SKM-1 (cell line): Measurements from ENCODE around the gene SMU1.

ENCODE experiments used
- DNase-seq: peaks from one replicate; lab custom pipeline; 2025; ENCODE audit not compliant: unreplicated experiment; lab: John Stamatoyannopoulos, UW

The SMU1 gene

GRCh38 chr9:33046061-33046460, 30.4 kb downstream of the SMU1 start:
- no peak for DNase-seq

DNA sequence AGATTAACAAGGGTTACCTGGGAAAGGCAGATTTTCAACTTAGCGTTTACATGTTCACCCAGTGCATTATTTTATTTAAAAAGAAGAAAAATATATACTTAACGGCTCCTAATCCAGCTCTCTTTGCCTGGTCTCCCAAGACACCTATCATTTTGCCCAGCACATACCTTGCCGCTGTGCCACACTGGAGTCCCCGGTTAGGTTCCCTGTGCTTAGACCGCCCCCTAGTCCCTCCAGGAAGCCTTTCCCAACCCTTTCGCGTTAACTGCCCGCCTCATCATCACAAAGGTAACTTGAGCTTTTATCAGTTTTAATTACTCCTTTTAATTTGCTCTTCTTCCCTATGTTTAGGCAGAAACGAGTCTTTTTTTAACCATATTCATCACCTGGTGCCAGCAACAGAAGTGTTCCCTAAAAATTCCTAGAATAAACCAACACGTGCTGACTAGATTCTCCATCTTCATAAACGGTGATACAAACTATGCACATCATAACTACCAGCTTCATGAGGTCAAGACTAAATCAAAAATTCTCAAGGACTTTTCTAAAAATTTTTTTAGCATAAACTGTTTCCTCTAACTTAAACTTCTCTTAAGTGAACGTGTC, 31.7 kb downstream of the SMU1 start:
- no peak for DNase-seq

DNA sequence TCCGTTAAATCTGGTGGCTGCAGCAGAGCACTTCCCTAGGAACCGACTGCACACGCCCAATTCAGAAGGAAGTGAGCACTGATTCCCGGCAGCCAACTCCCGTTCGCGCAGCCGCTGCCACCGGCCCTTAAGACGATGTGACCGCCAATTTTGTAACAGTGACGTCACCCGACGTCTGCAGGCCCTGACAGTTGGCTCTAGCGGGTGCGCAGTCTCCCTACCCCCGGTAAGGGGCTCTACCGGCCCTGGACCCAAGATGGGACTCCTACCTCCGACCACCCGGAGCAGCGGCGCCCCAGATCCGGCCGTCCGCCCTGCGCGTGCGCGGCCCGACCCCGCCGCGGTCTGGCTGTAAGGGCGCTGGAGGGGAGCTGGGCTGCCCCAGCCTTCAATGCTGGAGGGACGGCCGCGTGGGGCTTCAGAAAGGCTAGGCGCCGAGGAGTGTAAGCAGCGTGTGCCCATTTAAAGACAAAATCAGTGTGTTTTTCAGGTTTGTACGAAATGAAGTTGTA, 32.3 kb downstream of the SMU1 start:
- no peak for DNase-seq

GRCh38 chr9:33043671-33044070, 32.8 kb downstream of the SMU1 start:
- no peak for DNase-seq

DNA sequence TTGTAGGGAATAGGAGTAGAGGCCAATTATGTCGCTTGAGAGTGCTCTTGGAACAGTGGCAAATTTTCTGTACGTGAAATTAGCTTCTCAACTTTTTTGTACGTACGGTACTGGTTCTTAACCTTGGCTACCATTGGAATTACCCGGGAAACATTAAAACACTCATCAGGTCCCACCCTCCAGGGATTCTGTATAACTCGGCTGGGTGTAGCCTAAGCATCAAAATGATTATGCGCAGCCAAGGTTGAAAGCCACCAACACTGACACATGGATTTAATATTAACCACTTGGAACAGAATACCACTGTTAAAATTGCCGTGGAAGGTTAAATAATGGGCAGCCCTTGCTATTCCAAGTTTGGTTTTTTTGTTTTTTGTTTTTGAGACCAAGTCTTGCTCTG, 34.0 kb downstream of the SMU1 start:
- no peak for DNase-seq

DNA sequence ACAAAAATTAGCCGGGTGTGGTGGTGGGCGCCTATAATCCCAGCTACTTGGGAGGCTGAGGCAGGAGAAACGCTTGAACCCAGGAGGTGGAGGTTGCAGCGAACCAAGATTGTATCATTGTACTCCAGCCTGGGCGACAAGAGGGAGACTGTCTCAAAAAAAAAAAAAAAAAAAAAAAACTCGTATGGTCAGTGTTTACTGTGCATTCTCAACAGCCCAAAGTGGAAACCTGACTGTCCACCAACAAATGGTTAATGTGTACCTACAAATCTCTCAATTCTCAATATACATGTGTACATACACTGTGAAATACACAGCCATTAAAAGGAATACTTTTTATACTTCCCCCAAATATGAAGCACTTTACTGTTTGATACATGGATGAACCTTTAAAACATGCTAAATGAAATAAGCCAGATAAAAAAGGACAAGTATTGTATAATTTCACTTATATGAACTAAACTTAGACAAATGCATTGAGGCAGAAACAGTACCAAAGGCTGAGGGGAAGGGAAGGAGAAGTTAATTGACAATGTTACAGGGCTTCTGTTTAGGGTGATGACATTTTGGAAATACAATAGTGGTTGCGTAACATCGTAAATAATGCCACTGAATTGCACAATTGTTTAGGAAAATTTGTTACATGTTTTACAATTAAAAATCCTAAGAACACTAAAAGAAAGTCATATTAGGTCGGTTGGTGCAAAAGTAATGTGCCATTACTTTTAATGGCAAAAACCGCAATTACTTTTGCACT, 34.9 kb downstream of the SMU1 start:
- no peak for DNase-seq

DNA sequence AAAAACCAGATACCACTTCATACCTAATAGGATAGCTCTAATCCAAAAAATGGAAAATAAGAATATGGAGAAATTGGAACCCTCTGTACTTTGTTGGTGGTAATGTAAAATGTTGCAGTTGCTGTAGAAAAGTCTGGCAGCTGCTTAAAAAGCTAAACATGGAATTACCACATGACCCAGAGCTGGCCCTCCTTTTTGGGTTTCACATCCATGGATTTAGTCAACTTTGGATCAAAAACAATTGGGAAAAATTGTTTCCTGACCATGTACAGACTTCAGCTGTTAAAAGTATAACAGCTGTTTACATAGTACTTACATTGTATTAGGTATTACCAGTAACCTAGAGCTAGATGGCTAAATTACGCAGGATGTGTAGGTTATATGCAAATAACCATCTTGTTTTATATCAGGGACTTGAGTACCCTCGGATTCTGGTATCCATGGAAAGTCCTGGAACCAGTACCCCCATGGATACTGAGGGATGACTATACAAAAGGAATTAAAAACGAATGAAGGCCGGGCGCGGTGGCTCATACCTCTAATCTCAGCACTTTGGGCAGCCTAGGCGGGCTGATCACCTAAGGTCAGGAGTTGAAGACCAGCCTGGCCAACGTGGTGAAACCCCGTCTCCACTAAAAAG, 35.6 kb downstream of the SMU1 start:
- DNase-seq = no peak

DNA sequence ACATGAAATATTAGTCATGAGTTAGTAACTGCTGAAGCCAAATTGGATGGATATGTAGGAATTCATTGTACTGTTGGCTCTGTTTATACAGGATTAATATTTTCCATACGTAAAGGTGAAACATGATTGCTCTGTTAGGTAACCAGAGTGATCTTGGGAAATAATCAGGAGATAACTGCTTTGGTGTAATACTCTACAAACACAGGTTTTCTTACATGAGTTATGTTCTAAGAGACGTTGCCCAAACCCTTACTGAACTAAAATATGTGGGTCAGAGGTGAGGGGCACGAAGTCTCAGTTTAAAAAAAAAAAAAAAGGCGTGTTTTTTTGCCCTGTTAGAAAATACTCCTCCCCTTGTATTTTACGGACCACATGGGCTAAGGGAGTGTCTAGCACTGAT, 43.6 kb downstream of the SMU1 start:
- no peak for DNase-seq

GRCh38 chr9:33032292-33032691, 44.2 kb downstream of the SMU1 start:
- DNase-seq = no peak

DNA sequence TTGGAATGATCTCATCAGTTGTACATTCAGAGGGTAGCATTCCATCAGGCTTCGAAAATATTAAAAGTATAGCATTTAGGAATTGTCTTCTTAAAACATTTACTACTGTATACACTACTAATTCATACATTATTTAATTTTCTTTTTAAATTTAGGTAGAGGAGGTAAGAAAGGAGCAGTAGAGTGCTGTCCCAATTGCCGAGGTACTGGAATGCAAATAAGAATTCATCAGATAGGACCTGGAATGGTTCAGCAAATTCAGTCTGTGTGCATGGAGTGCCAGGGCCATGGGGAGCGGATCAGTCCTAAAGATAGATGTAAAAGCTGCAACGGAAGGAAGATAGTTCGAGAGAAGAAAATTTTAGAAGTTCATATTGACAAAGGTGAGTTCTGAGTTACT, 46.2 kb downstream of the SMU1 start:
- DNase-seq = no peak

GRCh38 chr9:33029231-33029786, 47.2 kb downstream of the SMU1 start:
- DNase-seq = no peak

DNA sequence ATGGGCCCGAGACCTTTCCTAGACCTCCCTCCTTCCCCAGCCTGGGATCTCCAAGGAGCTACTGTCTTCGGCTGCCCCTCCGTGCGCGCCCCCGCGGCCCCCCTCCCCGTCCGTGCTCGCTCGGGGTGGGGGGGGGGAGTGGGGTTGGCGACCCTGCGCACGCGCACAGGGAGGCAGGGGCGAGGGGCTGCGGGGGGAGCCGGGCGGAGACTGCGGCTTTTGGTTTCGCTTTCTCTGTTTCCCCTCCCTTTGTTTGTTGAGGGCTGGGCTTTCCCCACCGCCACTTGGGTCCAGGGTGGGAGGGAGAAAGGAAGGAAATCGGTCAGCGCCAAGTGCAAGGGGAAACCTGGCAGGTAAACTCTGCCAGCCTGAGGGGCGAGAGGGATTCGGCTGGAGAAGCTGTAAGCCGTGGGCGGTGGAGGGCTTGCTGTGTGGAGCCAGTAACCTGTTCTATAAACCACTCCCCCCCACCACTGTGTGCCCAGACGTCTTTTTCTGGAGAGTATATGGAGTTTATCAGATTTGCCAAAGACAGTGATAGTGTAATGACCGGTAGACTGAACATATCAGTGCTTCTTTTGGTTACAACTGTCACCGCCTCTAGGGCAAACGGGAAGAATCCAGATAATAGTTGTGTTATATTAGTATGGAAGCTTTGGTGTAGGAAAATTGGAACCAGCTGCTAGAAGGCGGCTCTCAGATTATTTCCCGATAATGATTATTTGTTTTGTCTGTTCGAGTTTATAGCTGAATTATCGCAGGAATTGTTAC, 50.7 kb downstream of the SMU1 start:
- no peak for DNase-seq

GRCh38 chr9:33024966-33025571, 51.4 kb downstream of the SMU1 start, which contains the start of gene DNAJA1:
Gene DNAJA1 (plus strand): TSS chr9:33025273. CDS start chr9:33026485, 1,212 bp downstream.
- peak; percentile 61 for DNase-seq

- DNase-seq = no peak
Measured at GRCh38 chr9:33024126-33024965, 52.1 kb downstream of the SMU1 start.

DNA sequence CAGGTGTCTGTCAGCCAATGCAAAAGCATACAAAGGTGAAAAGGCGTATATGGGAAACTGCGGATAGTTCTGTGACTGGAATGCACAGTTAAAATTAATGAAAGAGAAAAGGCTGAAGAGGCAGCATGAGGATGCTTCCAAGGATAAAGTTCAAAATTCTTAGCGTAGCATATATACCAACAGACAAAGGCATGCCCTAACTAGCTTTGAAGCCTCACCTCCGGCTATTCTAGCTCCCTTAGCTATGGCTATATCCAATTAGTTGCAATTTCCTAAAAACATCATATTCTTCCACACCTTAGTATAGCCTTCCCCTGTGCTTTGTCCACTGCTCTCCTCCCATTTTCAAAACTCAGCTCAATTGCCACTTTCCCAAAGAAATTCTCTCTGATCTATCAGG, 52.8 kb downstream of the SMU1 start:
- no peak for DNase-seq

- DNase-seq = no peak
Measured at GRCh38 chr9:33022755-33023154, 53.7 kb downstream of the SMU1 start.

GRCh38 chr9:33022303-33022702, 54.2 kb downstream of the SMU1 start:
- DNase-seq = no peak

DNA sequence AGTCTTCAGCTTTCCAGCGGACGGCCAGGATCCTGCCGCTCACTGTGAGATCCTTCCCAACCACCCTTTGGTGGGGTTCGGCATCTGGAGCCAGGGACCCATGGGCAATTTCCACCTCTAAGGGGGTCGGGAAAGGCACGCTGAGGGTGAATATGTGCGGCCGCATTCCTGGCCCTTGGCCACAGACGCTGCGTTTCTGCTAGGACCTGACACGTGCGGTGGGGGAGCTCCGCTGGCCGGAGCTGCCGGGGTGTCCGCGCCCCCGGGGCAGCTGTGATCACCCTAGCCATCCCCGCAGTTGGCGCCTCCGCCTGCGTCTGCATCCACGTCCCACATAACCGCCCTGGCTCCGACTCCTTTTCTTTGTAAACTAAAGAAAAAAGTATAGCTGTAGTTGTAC, 56.7 kb downstream of the SMU1 start:
- no peak for DNase-seq

DNA sequence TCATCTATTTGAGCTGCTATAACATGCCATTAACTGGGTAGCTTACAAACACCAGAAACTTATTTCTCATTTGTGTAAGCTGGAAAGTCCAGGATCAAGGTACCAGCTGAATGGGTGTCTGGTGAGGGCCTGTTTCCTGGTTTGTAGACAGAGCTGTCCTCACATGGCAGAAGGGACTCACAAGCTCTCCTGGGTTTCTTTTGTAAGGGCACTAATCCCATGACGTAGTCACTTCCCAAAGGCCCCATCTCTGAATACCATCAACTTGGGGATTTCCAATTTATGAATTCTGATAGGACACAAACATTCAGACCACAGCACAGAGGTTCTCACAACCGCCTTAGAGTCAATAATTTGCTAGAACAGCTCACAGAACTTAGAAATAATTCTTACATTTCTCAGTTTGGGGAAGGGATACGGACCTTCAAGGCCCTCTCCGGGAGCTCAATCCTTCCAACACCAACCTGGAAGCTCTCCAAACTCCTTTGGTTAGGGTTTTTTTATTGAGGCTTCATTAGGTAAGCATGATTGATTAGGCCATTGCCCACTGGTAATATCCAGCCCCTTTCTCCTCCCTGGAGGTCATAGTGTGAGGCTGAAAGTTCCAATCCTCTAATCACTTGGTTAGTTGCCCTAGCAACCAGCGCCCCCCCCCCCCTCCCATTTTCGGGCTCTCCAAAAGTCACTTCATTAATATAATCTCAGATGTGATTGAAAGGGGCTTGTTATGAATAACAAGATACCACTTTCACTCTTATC, 59.0 kb downstream of the SMU1 start:
- no peak for DNase-seq
